HG02763 (cell line): ENCODE measurements around the gene RAB11B.
"Not testable (repeated sequence)": the region's sequence is repeated elsewhere in the genome, so short reads cannot be mapped to it uniquely, and the experiment has no call there.

ENCODE experiments used
- ATAC-seq: cut with Tn5 transposase; IDR thresholded peaks from one replicate; pipeline ENCODE4 v1.9.1; 2021; ENCODE audit warnings: mild to moderate bottlenecking, moderate library complexity; ENCODE audit not compliant: unreplicated experiment

RAB11B gene

GRCh38 chr19:8425331-8425730 lies 35.2 kb downstream of the RAB11B start:
- ATAC-seq = not testable (repeated sequence)

GRCh38 chr19:8426283-8426682 lies 36.1 kb downstream of the RAB11B start:
- no peak for ATAC-seq

- no peak for ATAC-seq
Observed at GRCh38 chr19:8429044-8429443, 38.9 kb downstream of the RAB11B start.

GRCh38 chr19:8429826-8430225 lies 39.7 kb downstream of the RAB11B start:
- no peak for ATAC-seq

- no peak for ATAC-seq
Observed at GRCh38 chr19:8430650-8431049, 40.5 kb downstream of the RAB11B start.

- ATAC-seq = no peak
Observed at GRCh38 chr19:8438236-8438635, 48.1 kb downstream of the RAB11B start.

- no peak for ATAC-seq
Observed at GRCh38 chr19:8441725-8442544, 51.8 kb downstream of the RAB11B start.

GRCh38 chr19:8444140-8444676 lies 54.0 kb downstream of the RAB11B start:
- ATAC-seq = not testable (repeated sequence)

- peak; percentile 89 for ATAC-seq
Observed at GRCh38 chr19:8444677-8445487, 54.7 kb downstream of the RAB11B start, which contains the start of gene HNRNPM. HNRNPM (plus strand) TSS chr19:8444975; CDS start chr19:8444999, 24 bp downstream.

GRCh38 chr19:8445488-8446001 lies 55.4 kb downstream of the RAB11B start:
- peak; percentile 30 for ATAC-seq

GRCh38 chr19:8446061-8446709 lies 56.0 kb downstream of the RAB11B start:
- no peak for ATAC-seq

- no peak for ATAC-seq
Observed at GRCh38 chr19:8449830-8450229, 59.7 kb downstream of the RAB11B start.

- no peak for ATAC-seq
Observed at GRCh38 chr19:8451377-8451776, 61.2 kb downstream of the RAB11B start.

GRCh38 chr19:8451885-8452284 lies 61.7 kb downstream of the RAB11B start:
- no peak for ATAC-seq

- no peak for ATAC-seq
Observed at GRCh38 chr19:8452446-8453123, 62.4 kb downstream of the RAB11B start.

GRCh38 chr19:8453616-8454015 lies 63.5 kb downstream of the RAB11B start:
- ATAC-seq = no peak
